ENCODE data around the gene BCR. TPM values are rescaled to one million over a fixed set of nuclear protein-coding genes. Genes with fewer than 3 reads are reported as not detected.

The BCR gene
- total RNA-seq, 1 donor from 2014 or later = 78.3 TPM

GRCh38 chr22:23286296-23286695 is 106.0 kb downstream of the BCR start:
- TF ChIP-seq, protein P1, sequence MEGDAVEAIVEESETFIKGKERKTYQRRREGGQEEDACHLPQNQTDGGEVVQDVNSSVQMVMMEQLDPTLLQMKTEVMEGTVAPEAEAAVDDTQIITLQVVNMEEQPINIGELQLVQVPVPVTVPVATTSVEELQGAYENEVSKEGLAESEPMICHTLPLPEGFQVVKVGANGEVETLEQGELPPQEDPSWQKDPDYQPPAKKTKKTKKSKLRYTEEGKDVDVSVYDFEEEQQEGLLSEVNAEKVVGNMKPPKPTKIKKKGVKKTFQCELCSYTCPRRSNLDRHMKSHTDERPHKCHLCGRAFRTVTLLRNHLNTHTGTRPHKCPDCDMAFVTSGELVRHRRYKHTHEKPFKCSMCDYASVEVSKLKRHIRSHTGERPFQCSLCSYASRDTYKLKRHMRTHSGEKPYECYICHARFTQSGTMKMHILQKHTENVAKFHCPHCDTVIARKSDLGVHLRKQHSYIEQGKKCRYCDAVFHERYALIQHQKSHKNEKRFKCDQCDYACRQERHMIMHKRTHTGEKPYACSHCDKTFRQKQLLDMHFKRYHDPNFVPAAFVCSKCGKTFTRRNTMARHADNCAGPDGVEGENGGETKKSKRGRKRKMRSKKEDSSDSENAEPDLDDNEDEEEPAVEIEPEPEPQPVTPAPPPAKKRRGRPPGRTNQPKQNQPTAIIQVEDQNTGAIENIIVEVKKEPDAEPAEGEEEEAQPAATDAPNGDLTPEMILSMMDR (IDR thresholded peaks at IDR 0.05) = no peak
- Histone ChIP-seq H3K27ac (no peak overlapping the region), H3K36me3 (peaks cover 42% of the 10 kb centered on the region), H3K27me3 (no peaks in the 10 kb centered on the region), H3K4me3 (no peak overlapping the region), H3K4me1 (peaks cover 14% of the 10 kb centered on the region), H3K9me3 (no peaks in the 10 kb centered on the region)
- DNase-seq = no peak
- no peak for ATAC-seq
- intact Hi-C loops (cut with DNase I) = no loop called here

GRCh38 chr22:23287136-23288095 is 107.1 kb downstream of the BCR start:
- intact Hi-C loops (cut with DNase I) = no loop called here
- peaks cover 6% of the 10 kb centered on the region for H3K4me1 ChIP-seq
- no peaks in the 10 kb centered on the region for H3K9me3 ChIP-seq
- H3K27ac ChIP-seq = no peak overlapping the region
- DNase-seq (no peak), ATAC-seq (no peak)
- TF ChIP-seq, protein P1 (IDR thresholded peaks at IDR 0.05) = no peak
- peaks cover 52% of the 10 kb centered on the region for H3K36me3 ChIP-seq
- H3K27me3 ChIP-seq = no peaks in the 10 kb centered on the region
- no peak overlapping the region for H3K4me3 ChIP-seq

DNA sequence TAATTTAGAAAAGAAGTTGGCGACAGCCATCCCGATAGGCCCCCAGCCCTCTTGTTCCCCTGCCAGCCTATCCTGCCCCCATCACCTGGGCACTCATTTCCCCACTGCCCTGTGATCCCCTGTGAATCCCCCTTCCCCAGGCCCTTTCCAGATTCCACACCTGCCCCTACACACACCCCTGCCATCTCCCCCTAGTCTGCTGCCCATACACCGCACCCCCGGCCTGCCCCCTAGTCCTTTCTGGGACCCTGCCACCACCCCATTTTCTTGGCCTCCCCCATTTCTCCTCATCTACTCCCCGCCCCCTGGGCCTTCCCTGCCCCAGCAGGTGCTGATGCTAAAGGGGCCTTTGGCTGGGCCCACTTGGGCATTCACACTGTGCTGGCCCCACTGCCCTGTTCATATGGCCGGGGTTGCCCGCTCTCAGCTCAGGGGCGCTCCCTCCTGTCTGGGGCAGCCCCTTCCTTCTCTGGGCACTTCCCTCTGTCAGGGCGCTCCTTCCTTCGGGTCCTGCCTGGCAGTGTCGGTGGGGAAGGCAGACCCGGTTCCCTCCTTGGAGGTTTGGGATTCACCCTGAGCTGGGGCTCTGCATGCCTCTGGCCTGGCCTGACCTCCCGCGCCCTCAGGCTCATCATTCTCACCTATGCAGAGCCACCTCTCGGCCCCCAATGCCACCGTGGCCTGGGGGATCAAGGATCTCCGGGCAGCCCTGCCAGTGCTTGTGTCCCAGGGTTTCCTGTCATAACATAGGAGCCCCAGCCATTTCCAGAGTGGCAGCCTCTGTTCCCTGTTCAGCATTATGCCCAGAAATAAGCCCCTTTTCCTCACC is 108.2 kb downstream of the BCR start:
- TF ChIP-seq, protein P1 (IDR thresholded peaks at IDR 0.05) = no peak
- no peak for ATAC-seq
- H3K36me3 ChIP-seq = peaks cover 63% of the 10 kb centered on the region
- H3K27me3 ChIP-seq = no peaks in the 10 kb centered on the region
- H3K9me3 ChIP-seq = no peaks in the 10 kb centered on the region
- H3K4me1 ChIP-seq = peaks cover 6% of the 10 kb centered on the region
- no peak overlapping the region for H3K27ac ChIP-seq
- DNase-seq = no peak
- intact Hi-C loops (cut with DNase I) = no loop called here
- no peak overlapping the region for H3K4me3 ChIP-seq

GRCh38 chr22:23289130-23289503 is 108.8 kb downstream of the BCR start:
- TF ChIP-seq, protein P1 (IDR thresholded peaks at IDR 0.05) = no peak
- no peak for DNase-seq
- H3K27me3 ChIP-seq = no peaks in the 10 kb centered on the region
- H3K9me3 ChIP-seq = no peaks in the 10 kb centered on the region
- H3K4me1 ChIP-seq = peaks cover 6% of the 10 kb centered on the region
- intact Hi-C loops (cut with DNase I) = no loop called here
- no peak overlapping the region for H3K27ac ChIP-seq
- ATAC-seq = peak; percentile 34
- H3K36me3 ChIP-seq = peaks cover 69% of the 10 kb centered on the region
- no peak overlapping the region for H3K4me3 ChIP-seq

DNA sequence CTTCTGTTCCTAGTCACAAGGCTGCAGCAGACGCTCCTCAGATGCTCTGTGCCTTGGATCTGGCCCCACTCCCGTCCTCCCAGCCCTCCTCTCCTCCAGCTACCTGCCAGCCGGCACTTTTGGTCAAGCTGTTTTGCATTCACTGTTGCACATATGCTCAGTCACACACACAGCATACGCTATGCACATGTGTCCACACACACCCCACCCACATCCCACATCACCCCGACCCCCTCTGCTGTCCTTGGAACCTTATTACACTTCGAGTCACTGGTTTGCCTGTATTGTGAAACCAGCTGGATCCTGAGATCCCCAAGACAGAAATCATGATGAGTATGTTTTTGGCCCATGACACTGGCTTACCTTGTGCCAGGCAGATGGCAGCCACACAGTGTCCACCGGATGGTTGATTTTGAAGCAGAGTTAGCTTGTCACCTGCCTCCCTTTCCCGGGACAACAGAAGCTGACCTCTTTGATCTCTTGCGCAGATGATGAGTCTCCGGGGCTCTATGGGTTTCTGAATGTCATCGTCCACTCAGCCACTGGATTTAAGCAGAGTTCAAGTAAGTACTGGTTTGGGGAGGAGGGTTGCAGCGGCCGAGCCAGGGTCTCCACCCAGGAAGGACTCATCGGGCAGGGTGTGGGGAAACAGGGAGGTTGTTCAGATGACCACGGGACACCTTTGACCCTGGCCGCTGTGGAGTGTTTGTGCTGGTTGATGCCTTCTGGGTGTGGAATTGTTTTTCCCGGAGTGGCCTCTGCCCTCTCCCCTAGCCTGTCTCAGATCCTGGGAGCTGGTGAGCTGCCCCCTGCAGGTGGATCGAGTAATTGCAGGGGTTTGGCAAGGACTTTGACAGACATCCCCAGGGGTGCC is 109.8 kb downstream of the BCR start:
- Histone ChIP-seq H3K4me3 (no peak overlapping the region), H3K9me3 (no peaks in the 10 kb centered on the region), H3K27ac (no peak overlapping the region), H3K27me3 (no peaks in the 10 kb centered on the region), H3K36me3 (peaks cover 74% of the 10 kb centered on the region), H3K4me1 (peaks cover 6% of the 10 kb centered on the region)
- intact Hi-C loops (cut with DNase I) = no loop called here
- TF ChIP-seq, protein P1 (IDR thresholded peaks at IDR 0.05) = peak; percentile 78
- ATAC-seq = peak; percentile 70
- DNase-seq = peak; percentile 79

Data from upper lobe of right lung (tissue), 1 donor.